IMR-90 (cell line): ENCODE results near the gene TMPRSS7. TPM values are rescaled to one million over a fixed set of nuclear protein-coding genes. Genes with fewer than 3 reads are reported as not detected.

ENCODE experiments used
- ATAC-seq: fragments of 200-7000 bp; cut with Tn5 transposase; 2 replicates; pipeline ENCODE4 v1.9.1; 2020; ENCODE audit warnings: low read depth, mild to moderate bottlenecking, moderate library complexity
- BruUV-seq: library from RNA; stranded (reverse); fragments of 400-500 nt; replicated peaks from 2 replicates; lab custom pipeline; 2021; lab: Mats Ljungman, UMichigan
- CTCF ChIA-PET: fragments of 300-600 bp; formaldehyde crosslinking; extraction: SDS; loops from one replicate; lab custom pipeline; 2021; ENCODE audit warnings: antibody characterized with exemption; lab: Yijun Ruan, JAX
- POLR2A ChIA-PET: fragments of 300-600 bp; sonication (Branson Sonifier 250); formaldehyde crosslinking; loops from one replicate; lab custom pipeline; 2022; ENCODE audit warnings: antibody characterized with exemption; ENCODE audit not compliant: unreplicated experiment; lab: Charles Lee
- DNase-seq: peaks from one replicate; pipeline ENCODE4 v3.0.0; 2013
- H2AFZ ChIP-seq: replicated peaks from 2 replicates; pipeline ENCODE3; 2013; ENCODE audit warnings: low read length, mild to moderate bottlenecking; ENCODE audit not compliant: poor library complexity
- H2AK5ac ChIP-seq: 2 replicates; pipeline ENCODE4 v1.6.1; 2013; ENCODE audit warnings: low read depth, low read length, inconsistent platforms
- H2AK9ac ChIP-seq: replicated peaks from 2 replicates; pipeline ENCODE3; 2013; ENCODE audit warnings: mild to moderate bottlenecking, low read depth, low read length, moderate library complexity; ENCODE audit not compliant: poor library complexity
- H2BK120ac ChIP-seq: 2 replicates; pipeline ENCODE4 v1.6.1; 2013; ENCODE audit warnings: low read depth, low read length, inconsistent platforms
- H2BK15ac ChIP-seq: 3 replicates; pipeline ENCODE4 v1.6.1; 2013; ENCODE audit warnings: low read depth, low read length, inconsistent platforms
- H2BK20ac ChIP-seq: 2 replicates; pipeline ENCODE4 v1.6.1; 2013; ENCODE audit warnings: low read depth, mild to moderate bottlenecking, inconsistent platforms, low read length, moderate library complexity
- H2BK5ac ChIP-seq: 2 replicates; pipeline ENCODE4 v1.6.1; 2013; ENCODE audit warnings: mild to moderate bottlenecking, low read depth, low read length, inconsistent platforms; ENCODE audit not compliant: poor library complexity, severe bottlenecking
- H3K14ac ChIP-seq: replicated peaks from 2 replicates; pipeline ENCODE4 v1.6.1; 2013; ENCODE audit warnings: low read depth, low read length, inconsistent platforms
- H3K18ac ChIP-seq: 2 replicates; pipeline ENCODE4 v1.6.1; 2013; ENCODE audit warnings: low read depth, low read length, control low read depth
- H3K23ac ChIP-seq: 2 replicates; pipeline ENCODE4 v1.6.1; 2013; ENCODE audit warnings: low read depth, low read length, inconsistent platforms
- H3K27ac ChIP-seq: 2 replicates; pipeline ENCODE4 v1.5.1; 2013; ENCODE audit warnings: mild to moderate bottlenecking, control low read depth, low read length; ENCODE audit not compliant: insufficient read depth
- H3K27me3 ChIP-seq: 2 replicates; pipeline ENCODE4 v1.6.1; 2013; ENCODE audit warnings: low read length; ENCODE audit not compliant: control insufficient read depth, insufficient read depth
- H3K36me3 ChIP-seq: 2 replicates; pipeline ENCODE4 v1.6.1; 2013; ENCODE audit warnings: low read length, mixed read lengths; ENCODE audit not compliant: control insufficient read depth, insufficient read depth
- H3K4ac ChIP-seq: 2 replicates; pipeline ENCODE4 v1.6.1; 2013; ENCODE audit warnings: low read depth, low read length, inconsistent platforms
- H3K4me1 ChIP-seq: 2 replicates; pipeline ENCODE4 v1.6.1; 2013; ENCODE audit warnings: low read length, mixed read lengths; ENCODE audit not compliant: control insufficient read depth, insufficient read depth
- H3K4me2 ChIP-seq: 2 replicates; pipeline ENCODE4 v1.6.1; 2013; ENCODE audit warnings: low read depth, mild to moderate bottlenecking, control low read depth, low read length, moderate library complexity
- H3K4me3 ChIP-seq: 2 replicates; pipeline ENCODE4 v1.5.1; 2013; ENCODE audit warnings: low read depth, mild to moderate bottlenecking, control low read depth, low read length, moderate library complexity; ENCODE audit not compliant: insufficient read depth
- H3K56ac ChIP-seq: 2 replicates; pipeline ENCODE4 v1.6.1; 2013; ENCODE audit warnings: low read length, inconsistent platforms; ENCODE audit not compliant: insufficient read depth; ENCODE audit errors: extremely low read depth
- H3K79me1 ChIP-seq, 2 experiments: 2 replicates each; pipeline ENCODE4 v1.6.1; 2013; ENCODE audit warnings: low read length in 2 of 2, inconsistent platforms in 1 of 2, low read depth in 1 of 2
- H3K9ac ChIP-seq: 2 replicates; pipeline ENCODE4 v1.6.1; 2013; ENCODE audit warnings: low read depth, low read length, control low read depth
- H3K9me1 ChIP-seq: 2 replicates; pipeline ENCODE4 v1.6.1; 2013; ENCODE audit warnings: low read length, inconsistent platforms; ENCODE audit not compliant: insufficient read depth
- H3K9me3 ChIP-seq: 2 replicates; pipeline ENCODE4 v1.6.1; 2013; ENCODE audit warnings: low read length; ENCODE audit not compliant: control insufficient read depth, insufficient read depth
- H4K20me1 ChIP-seq: 2 replicates; pipeline ENCODE4 v1.6.1; 2013; ENCODE audit warnings: low read length, inconsistent platforms; ENCODE audit not compliant: insufficient read depth
- H4K5ac ChIP-seq: 2 replicates; pipeline ENCODE4 v1.6.1; 2013; ENCODE audit warnings: mild to moderate bottlenecking, low read depth, low read length, control low read depth
- H4K8ac ChIP-seq, 2 experiments: 2 replicates each; pipeline ENCODE4 v1.6.1; 2013; ENCODE audit warnings: low read depth in 2 of 2, low read length in 2 of 2, control low read depth in 1 of 2, inconsistent platforms in 1 of 2
- H4K91ac ChIP-seq: 2 replicates; pipeline ENCODE4 v1.6.1; 2013; ENCODE audit warnings: low read depth, low read length, inconsistent platforms; ENCODE audit not compliant: insufficient read depth
- BHLHE40 ChIP-seq: fragments of 150-350 bp; IDR thresholded peaks from 2 replicates; pipeline ENCODE4 v1.6.1; 2016; ENCODE audit warnings: mild to moderate bottlenecking, low read depth, low read length
- CEBPB ChIP-seq: IDR thresholded peaks from 2 replicates; pipeline ENCODE4 v1.6.1; 2012; ENCODE audit warnings: low read depth, low read length, improper control_type of control experiment
- CHD1 ChIP-seq: IDR thresholded peaks from 2 replicates; pipeline ENCODE4 v1.6.1; 2012; ENCODE audit warnings: low read depth, low read length, improper control_type of control experiment
- FOS ChIP-seq: fragments of 150-350 bp; IDR thresholded peaks from 2 replicates; pipeline ENCODE4 v1.6.1; 2016; ENCODE audit warnings: low read depth, low read length
- MAFK ChIP-seq: IDR thresholded peaks from 2 replicates; pipeline ENCODE4 v1.6.1; 2012; ENCODE audit warnings: low read depth, low read length, improper control_type of control experiment
- MAZ ChIP-seq: IDR thresholded peaks from 2 replicates; pipeline ENCODE4 v1.6.1; 2012; ENCODE audit warnings: low read depth, mild to moderate bottlenecking, low read length, improper control_type of control experiment, moderate library complexity, borderline replicate concordance
- MXI1 ChIP-seq: IDR thresholded peaks from 2 replicates; pipeline ENCODE4 v1.6.1; 2012; ENCODE audit warnings: low read depth, mild to moderate bottlenecking, low read length, moderate library complexity, borderline replicate concordance
- NFE2L2 ChIP-seq: fragments of 150-350 bp; IDR thresholded peaks from 2 replicates; pipeline ENCODE4 v1.6.1; 2016; ENCODE audit warnings: low read depth, mild to moderate bottlenecking, low read length
- POLR2A ChIP-seq: IDR thresholded peaks from 2 replicates; pipeline ENCODE4 v1.6.1; 2012; ENCODE audit warnings: mild to moderate bottlenecking, low read depth, low read length
- RAD21 ChIP-seq: IDR thresholded peaks from 2 replicates; pipeline ENCODE4 v1.6.1; 2012; ENCODE audit warnings: low read length, improper control_type of control experiment
- RCOR1 ChIP-seq: IDR thresholded peaks from 2 replicates; pipeline ENCODE4 v1.6.1; 2012; ENCODE audit warnings: mild to moderate bottlenecking, low read length, improper control_type of control experiment; ENCODE audit not compliant: insufficient replicate concordance
- RFX5 ChIP-seq: IDR thresholded peaks from 2 replicates; pipeline ENCODE4 v1.8.0; 2012; ENCODE audit warnings: low read depth, mild to moderate bottlenecking, low read length, moderate library complexity
- SMC3 ChIP-seq: fragments of 150-350 bp; IDR thresholded peaks from 2 replicates; pipeline ENCODE4 v1.6.1; 2016; ENCODE audit warnings: low read depth, mild to moderate bottlenecking, antibody characterized with exemption, low read length, moderate library complexity
- USF2 ChIP-seq: fragments of 150-350 bp; IDR thresholded peaks from 2 replicates; pipeline ENCODE4 v1.6.1; 2017; ENCODE audit warnings: mild to moderate bottlenecking, antibody characterized with exemption, low read length, low read depth
- WGBS, 2 experiments: methylation state at CpG; one replicate each; pipeline versions ENCODE4 v1.1.5 to v1.1.7; 2013; ENCODE audit warnings: missing lambda C conversion rate in 2 of 2; ENCODE audit not compliant: insufficient read length in 1 of 2; ENCODE audit errors: extremely low coverage in 2 of 2; 5-methylcytosine and 5-hydroxymethylcytosine counted together
- dilution Hi-C: fragments of 300-500 bp; cut with HindIII; formaldehyde crosslinking; loops from one replicate; pipeline ENCODE4 v1.14.3; 2018; ENCODE audit warnings: low sequenced_read_pairs; ENCODE audit not compliant: unreplicated experiment
- in situ Hi-C: fragments of 300-500 bp; cut with MboI; formaldehyde crosslinking; loops from 3 replicates; pipeline ENCODE4 v1.14.3; 2019; ENCODE audit warnings: low sequenced_read_pairs, inconsistent platforms, mixed read lengths
- intact Hi-C: fragments of 100-400 bp; cut with micrococcal nuclease; formaldehyde crosslinking; loops from 2 replicates; pipeline ENCODE4 v1.10.0; 2022
- polyA plus RNA-seq, 3 experiments: library from polyadenylated mRNA; depleted of rRNA; stranded (reverse); fragments of >200 nt; gene quantifications; 2 replicates each; pipeline ENCODE4 v1.2.3, GENCODE V29; 2012; ENCODE audit warnings: low replicate concordance in 1 of 3
- total RNA-seq: library from RNA; depleted of rRNA; stranded (reverse); fragments of >200 nt; gene quantifications from 2 replicates; pipeline ENCODE4 v1.2.3, GENCODE V29; 2012
- TF ChIP-seq, protein P1 (sequence below): fragments of 150-350 bp; IDR thresholded peaks from 2 replicates; pipeline ENCODE4 v1.6.1; 2016; ENCODE audit warnings: low read depth, mild to moderate bottlenecking, low read length, moderate library complexity, borderline replicate concordance

Gene TMPRSS7
- total and polyA plus RNA-seq, 2 of the 4 experiments (the other 2 are of a cell fraction): 0.07 TPM; not detected in 1

GRCh38 chr3:112127522-112128494, 93.3 kb downstream of the TMPRSS7 start:
- DNase-seq (no peak), ATAC-seq (no peak)
- H3K18ac ChIP-seq: no peak overlapping the region
- dilution Hi-C loops (no loop called here), intact Hi-C loops (no loop called here), in situ Hi-C loops (loop anchor here (25.0 kb wide), 1 partner anchor 384 kb away; no protein-coding TSS in a partner anchor)
- H2AK9ac ChIP-seq: no peak overlapping the region
- no peaks in the 10 kb centered on the region for H3K27me3 ChIP-seq
- no peak overlapping the region for H4K5ac ChIP-seq
- no peak overlapping the region for H2BK5ac ChIP-seq
- no peaks in the 10 kb centered on the region for H3K9me3 ChIP-seq
- no peak overlapping the region for H2BK20ac ChIP-seq
- H4K20me1 ChIP-seq: no peaks in the 10 kb centered on the region
- no peak overlapping the region for H3K4me2 ChIP-seq
- CTCF ChIA-PET: interaction anchor here (1.4 kb wide), 1 partner anchor 9 kb away, joined by 3 read pairs; no protein-coding TSS in a partner anchor
- no peak overlapping the region for H2BK15ac ChIP-seq
- POLR2A ChIA-PET: no interaction called here
- H3K4me3 ChIP-seq: no peak overlapping the region
- no peak overlapping the region for H3K27ac ChIP-seq
- BruUV-seq: no TSS peak
- WGBS, 2 experiments: no CpG with 5 or more reads among the region's 10 CpGs
- no peak overlapping the region for H2BK120ac ChIP-seq
- H3K23ac ChIP-seq: no peak overlapping the region
- no peak overlapping the region for H3K9ac ChIP-seq
- no peak overlapping the region for H4K8ac ChIP-seq
- no peaks in the 10 kb centered on the region; the same call in 1 of the 2 replicates for H3K36me3 ChIP-seq
- H3K14ac ChIP-seq: no peak overlapping the region
- peaks cover 3% of the 10 kb centered on the region; the same call in 1 of the 2 replicates for H3K9me1 ChIP-seq
- H4K91ac ChIP-seq: no peak overlapping the region
- H2AK5ac ChIP-seq: no peak overlapping the region
- H3K56ac ChIP-seq: no peak overlapping the region
- H2AFZ ChIP-seq: no peak overlapping the region
- no peaks in the 10 kb centered on the region; a peak in 2 of 4 replicates for H3K79me1 ChIP-seq
- no peak overlapping the region for H3K4ac ChIP-seq
- H3K4me1 ChIP-seq: peaks cover 4% of the 10 kb centered on the region; the same call in 1 of the 2 replicates
- no peak for TF ChIP-seq MAFK
- TF ChIP-seq FOS: no peak
- TF ChIP-seq MXI1: no peak
- no peak for TF ChIP-seq CEBPB
- TF ChIP-seq RFX5: no peak
- no peak for TF ChIP-seq CHD1
- TF ChIP-seq, protein P1, sequence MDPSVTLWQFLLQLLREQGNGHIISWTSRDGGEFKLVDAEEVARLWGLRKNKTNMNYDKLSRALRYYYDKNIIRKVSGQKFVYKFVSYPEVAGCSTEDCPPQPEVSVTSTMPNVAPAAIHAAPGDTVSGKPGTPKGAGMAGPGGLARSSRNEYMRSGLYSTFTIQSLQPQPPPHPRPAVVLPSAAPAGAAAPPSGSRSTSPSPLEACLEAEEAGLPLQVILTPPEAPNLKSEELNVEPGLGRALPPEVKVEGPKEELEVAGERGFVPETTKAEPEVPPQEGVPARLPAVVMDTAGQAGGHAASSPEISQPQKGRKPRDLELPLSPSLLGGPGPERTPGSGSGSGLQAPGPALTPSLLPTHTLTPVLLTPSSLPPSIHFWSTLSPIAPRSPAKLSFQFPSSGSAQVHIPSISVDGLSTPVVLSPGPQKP: no peak
- no peak for TF ChIP-seq MAZ
- TF ChIP-seq USF2: no peak
- no peak for TF ChIP-seq BHLHE40
- no peak for TF ChIP-seq SMC3
- no peak for TF ChIP-seq RAD21
- no peak for TF ChIP-seq NFE2L2
- TF ChIP-seq POLR2A: no peak
- no peak for TF ChIP-seq RCOR1
